Measurements from ENCODE around the gene PRSS12.

Gene PRSS12

DNA sequence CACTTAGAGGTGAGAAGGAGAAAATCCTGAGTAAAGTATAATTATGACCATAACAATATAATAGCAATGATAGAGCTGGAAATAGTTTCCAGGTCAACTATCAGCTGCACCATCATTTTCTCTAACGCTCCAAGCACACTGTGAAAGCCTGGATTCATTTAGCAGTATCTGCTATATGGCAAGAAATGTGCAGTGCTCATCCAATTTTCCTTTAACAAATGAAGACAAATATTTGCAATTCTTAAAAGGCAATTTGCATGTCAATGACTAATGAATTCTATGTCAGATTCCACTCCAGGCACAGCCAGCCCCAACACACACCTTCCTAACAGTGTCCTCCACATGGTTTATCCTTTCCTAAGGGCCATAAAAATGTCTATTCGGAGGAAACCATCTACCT, 12.7 kb downstream of the PRSS12 start:
- Histone ChIP-seq H3K9me3 (ENCODE audit: control insufficient read depth, insufficient read depth, low read length) (no peaks in the 10 kb centered on the region), H3K27me3 (ENCODE audit: control insufficient read depth, insufficient read depth, low read length) (no peaks in the 10 kb centered on the region), H3K4me3 (ENCODE audit: low read length) (no peak overlapping the region), H3K36me3 (ENCODE audit: control insufficient read depth, insufficient read depth, low read length) (no peaks in the 10 kb centered on the region), H3K4me1 (ENCODE audit: control insufficient read depth, insufficient read depth, low read length) (no peaks in the 10 kb centered on the region), H3K27ac (ENCODE audit: low read length) (no peak overlapping the region)
- no CpG with 5 or more reads among the region's 2 CpGs for WGBS (ENCODE audit: insufficient coverage, insufficient read length)
- no peak for DNase-seq (ENCODE audit: low read depth, low spot score)

DNA sequence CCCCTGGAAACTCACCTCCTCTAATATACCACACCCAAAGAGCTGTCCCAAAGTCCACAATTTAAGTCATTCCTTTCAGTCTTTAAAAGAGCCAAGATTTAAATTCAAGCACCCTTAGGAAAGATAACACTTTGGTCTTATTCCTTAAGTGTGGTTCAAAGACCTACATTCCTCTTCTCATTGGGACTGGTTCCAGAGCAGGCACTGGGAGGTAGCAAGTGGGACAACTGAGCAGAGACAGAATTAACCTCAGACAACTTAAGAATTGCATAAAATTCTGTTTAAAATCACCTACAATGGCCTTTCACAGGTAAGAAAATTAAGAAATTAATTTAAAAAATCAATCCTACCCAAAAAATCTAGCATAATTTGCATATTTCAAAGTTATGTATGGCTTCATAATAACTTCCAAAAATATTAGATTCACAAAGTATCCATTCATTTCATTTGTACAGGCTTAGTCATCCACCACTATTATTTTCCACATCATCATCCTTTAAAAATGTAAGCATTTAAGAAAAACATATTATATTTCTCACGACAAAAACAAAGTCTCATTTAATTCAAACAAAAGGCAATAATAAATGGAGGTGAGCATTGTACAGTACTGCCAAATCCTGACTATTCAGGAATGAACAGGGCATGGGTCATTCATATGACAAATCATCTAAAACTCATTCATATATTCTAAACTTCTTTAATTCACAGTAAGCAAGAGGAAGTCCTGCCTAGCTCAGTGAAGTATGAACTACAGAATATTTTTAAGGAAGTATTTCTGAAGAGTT, 13.6 kb downstream of the PRSS12 start:
- no peaks in the 10 kb centered on the region for H3K4me1 ChIP-seq (ENCODE audit: control insufficient read depth, insufficient read depth, low read length)
- H3K9me3 ChIP-seq (ENCODE audit: control insufficient read depth, insufficient read depth, low read length): no peaks in the 10 kb centered on the region
- H3K27me3 ChIP-seq (ENCODE audit: control insufficient read depth, insufficient read depth, low read length): no peaks in the 10 kb centered on the region
- H3K36me3 ChIP-seq (ENCODE audit: control insufficient read depth, insufficient read depth, low read length): no peaks in the 10 kb centered on the region
- H3K4me3 ChIP-seq (ENCODE audit: low read length): no peak overlapping the region
- no peak overlapping the region for H3K27ac ChIP-seq (ENCODE audit: low read length)
- 100% methylated on average over 1 of the region's 1 CpG for WGBS (ENCODE audit: insufficient coverage, insufficient read length)
- DNase-seq (ENCODE audit: low read depth, low spot score): no peak

DNA sequence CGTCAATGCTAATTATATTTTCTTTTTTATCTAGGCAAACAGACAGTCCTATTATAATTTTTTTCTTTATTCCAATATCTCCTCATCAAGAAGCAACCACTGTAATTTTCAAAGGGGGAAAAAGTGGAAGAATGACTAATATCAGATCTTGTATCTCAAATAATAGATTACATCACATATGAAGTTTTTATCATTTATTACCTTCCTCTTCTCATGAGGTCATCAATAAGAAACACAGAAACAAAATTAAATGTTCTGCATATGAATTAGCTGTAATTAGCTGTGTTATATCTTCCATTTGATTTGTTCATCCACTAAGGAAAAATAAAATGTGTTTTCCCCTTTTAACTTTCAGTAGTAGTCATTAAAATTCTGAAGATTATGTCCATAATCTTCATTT, 14.3 kb downstream of the PRSS12 start:
- Histone ChIP-seq H3K36me3 (ENCODE audit: control insufficient read depth, insufficient read depth, low read length) (no peaks in the 10 kb centered on the region), H3K4me3 (ENCODE audit: low read length) (no peak overlapping the region), H3K9me3 (ENCODE audit: control insufficient read depth, insufficient read depth, low read length) (no peaks in the 10 kb centered on the region), H3K4me1 (ENCODE audit: control insufficient read depth, insufficient read depth, low read length) (no peaks in the 10 kb centered on the region), H3K27ac (ENCODE audit: low read length) (no peak overlapping the region), H3K27me3 (ENCODE audit: control insufficient read depth, insufficient read depth, low read length) (no peaks in the 10 kb centered on the region)
- WGBS (ENCODE audit: insufficient coverage, insufficient read length): no CpG with 5 or more reads among the region's 1 CpG
- no peak for DNase-seq (ENCODE audit: low read depth, low spot score)

DNA sequence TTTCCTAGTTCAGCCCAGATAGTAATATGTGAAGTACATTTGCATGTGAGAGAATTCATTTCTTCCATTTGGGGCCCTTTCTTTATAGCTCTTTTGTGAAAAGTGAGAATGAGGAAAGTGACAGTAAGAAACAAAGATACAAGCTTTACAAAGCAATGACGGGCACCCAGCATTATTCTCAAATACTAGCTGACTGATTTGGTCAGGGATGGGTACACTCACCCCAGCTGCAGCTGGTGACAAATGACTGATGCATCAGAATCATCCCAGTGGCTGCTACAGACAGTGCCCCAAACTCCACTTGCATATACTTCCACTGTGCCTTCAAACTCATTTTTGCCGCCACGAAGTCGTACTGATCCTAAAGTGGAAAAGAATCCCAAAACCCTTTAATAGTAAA, 14.8 kb downstream of the PRSS12 start:
- Histone ChIP-seq H3K27ac (ENCODE audit: low read length) (no peak overlapping the region), H3K27me3 (ENCODE audit: control insufficient read depth, insufficient read depth, low read length) (no peaks in the 10 kb centered on the region), H3K4me3 (ENCODE audit: low read length) (no peak overlapping the region), H3K4me1 (ENCODE audit: control insufficient read depth, insufficient read depth, low read length) (no peaks in the 10 kb centered on the region), H3K9me3 (ENCODE audit: control insufficient read depth, insufficient read depth, low read length) (no peaks in the 10 kb centered on the region), H3K36me3 (ENCODE audit: control insufficient read depth, insufficient read depth, low read length) (no peaks in the 10 kb centered on the region)
- no peak for DNase-seq (ENCODE audit: low read depth, low spot score)
- WGBS (ENCODE audit: insufficient coverage, insufficient read length): no CpG with 5 or more reads among the region's 4 CpGs

DNA sequence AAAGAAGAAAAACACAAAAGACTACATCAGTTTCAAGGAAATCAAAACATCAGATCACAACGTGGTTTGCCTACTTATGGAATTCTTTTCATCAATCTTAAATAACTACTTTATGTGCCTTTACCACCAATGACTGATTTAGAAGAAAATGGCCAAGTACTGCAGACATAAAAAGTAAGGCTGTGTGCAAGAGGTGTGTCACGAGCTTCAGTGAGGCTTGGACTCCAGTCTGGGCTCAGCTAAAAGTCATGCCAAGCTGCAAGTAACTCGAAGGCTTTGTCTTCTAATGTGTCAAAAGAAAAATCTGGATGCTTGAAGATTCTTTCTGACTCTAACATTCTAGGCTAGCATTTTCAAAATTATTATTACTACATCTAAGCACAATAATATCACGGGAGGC, 17.0 kb downstream of the PRSS12 start:
- Histone ChIP-seq H3K27ac (ENCODE audit: low read length) (no peak overlapping the region), H3K36me3 (ENCODE audit: control insufficient read depth, insufficient read depth, low read length) (no peaks in the 10 kb centered on the region), H3K4me3 (ENCODE audit: low read length) (no peak overlapping the region), H3K9me3 (ENCODE audit: control insufficient read depth, insufficient read depth, low read length) (no peaks in the 10 kb centered on the region), H3K27me3 (ENCODE audit: control insufficient read depth, insufficient read depth, low read length) (no peaks in the 10 kb centered on the region), H3K4me1 (ENCODE audit: control insufficient read depth, insufficient read depth, low read length) (no peaks in the 10 kb centered on the region)
- no CpG with 5 or more reads among the region's 4 CpGs for WGBS (ENCODE audit: insufficient coverage, insufficient read length)
- DNase-seq (ENCODE audit: low read depth, low spot score): no peak

DNA sequence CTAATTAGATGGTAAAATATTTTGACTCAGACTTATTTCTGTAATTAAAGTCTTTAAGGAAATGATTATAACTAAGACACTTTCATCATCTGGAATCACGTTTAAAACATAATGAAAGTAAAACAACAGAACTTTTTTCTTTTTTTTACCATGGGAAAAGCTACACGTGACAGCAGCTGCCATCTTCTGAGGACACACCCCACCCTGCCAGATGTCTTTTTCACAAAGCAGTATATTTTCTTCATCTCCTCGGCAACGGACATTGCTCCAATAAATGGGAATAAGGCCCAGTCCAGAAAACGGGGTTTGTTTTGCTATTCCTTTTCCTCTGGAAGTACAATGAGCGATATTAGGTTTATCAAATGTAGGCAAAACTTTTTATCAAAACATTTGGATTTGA, 17.5 kb downstream of the PRSS12 start:
- no peak overlapping the region for H3K4me3 ChIP-seq (ENCODE audit: low read length)
- H3K27ac ChIP-seq (ENCODE audit: low read length): no peak overlapping the region
- H3K9me3 ChIP-seq (ENCODE audit: control insufficient read depth, insufficient read depth, low read length): no peaks in the 10 kb centered on the region
- WGBS (ENCODE audit: insufficient coverage, insufficient read length): no CpG with 5 or more reads among the region's 6 CpGs
- H3K4me1 ChIP-seq (ENCODE audit: control insufficient read depth, insufficient read depth, low read length): no peaks in the 10 kb centered on the region
- DNase-seq (ENCODE audit: low read depth, low spot score): no peak
- no peaks in the 10 kb centered on the region for H3K36me3 ChIP-seq (ENCODE audit: control insufficient read depth, insufficient read depth, low read length)
- no peaks in the 10 kb centered on the region for H3K27me3 ChIP-seq (ENCODE audit: control insufficient read depth, insufficient read depth, low read length)

DNA sequence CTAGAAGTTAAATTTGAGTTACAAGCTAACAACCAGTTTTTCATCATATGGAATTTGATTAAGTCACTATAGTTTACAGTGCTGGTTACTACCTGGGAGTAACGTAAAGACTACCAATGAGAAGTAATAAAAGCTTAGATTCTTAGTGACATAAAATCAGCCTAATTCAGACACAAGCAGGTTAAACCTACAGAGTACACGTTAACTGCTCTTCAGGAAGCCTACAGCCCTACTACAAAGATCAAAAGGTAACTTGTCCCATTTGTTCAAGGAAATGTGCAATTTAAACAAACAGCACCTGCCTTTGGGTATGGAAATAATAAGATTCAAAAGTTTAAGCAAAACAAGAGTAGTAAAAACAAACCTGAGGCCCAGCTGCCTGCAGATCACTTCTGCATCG, 21.5 kb downstream of the PRSS12 start:
- Histone ChIP-seq H3K27me3 (ENCODE audit: control insufficient read depth, insufficient read depth, low read length) (no peaks in the 10 kb centered on the region), H3K27ac (ENCODE audit: low read length) (no peak overlapping the region), H3K4me1 (ENCODE audit: control insufficient read depth, insufficient read depth, low read length) (no peaks in the 10 kb centered on the region), H3K4me3 (ENCODE audit: low read length) (no peak overlapping the region), H3K9me3 (ENCODE audit: control insufficient read depth, insufficient read depth, low read length) (no peaks in the 10 kb centered on the region), H3K36me3 (ENCODE audit: control insufficient read depth, insufficient read depth, low read length) (no peaks in the 10 kb centered on the region)
- DNase-seq (ENCODE audit: low read depth, low spot score): no peak
- no CpG with 5 or more reads among the region's 3 CpGs for WGBS (ENCODE audit: insufficient coverage, insufficient read length)

DNA sequence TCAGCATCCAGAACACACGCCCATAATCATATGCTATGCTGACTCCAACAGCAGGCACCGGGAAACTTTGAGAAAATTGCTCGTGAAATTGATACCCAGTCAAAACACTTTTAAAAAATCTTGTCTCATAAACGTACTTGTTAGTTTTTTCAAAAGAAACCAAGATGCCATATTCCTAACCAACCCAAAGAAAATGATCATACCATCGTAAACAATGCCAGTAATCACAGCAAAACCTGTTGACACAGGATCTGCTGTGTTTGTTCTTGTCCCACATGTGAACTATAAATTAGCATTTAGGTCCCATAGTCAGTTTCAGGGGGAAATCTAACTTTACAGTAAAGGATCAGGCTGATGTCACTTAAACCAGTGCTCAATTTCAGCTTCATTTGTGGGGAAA, 23.0 kb downstream of the PRSS12 start:
- H3K27ac ChIP-seq (ENCODE audit: low read length): no peak overlapping the region
- H3K4me1 ChIP-seq (ENCODE audit: control insufficient read depth, insufficient read depth, low read length): no peaks in the 10 kb centered on the region
- no CpG with 5 or more reads among the region's 5 CpGs for WGBS (ENCODE audit: insufficient coverage, insufficient read length)
- DNase-seq (ENCODE audit: low read depth, low spot score): no peak
- no peaks in the 10 kb centered on the region for H3K36me3 ChIP-seq (ENCODE audit: control insufficient read depth, insufficient read depth, low read length)
- no peaks in the 10 kb centered on the region for H3K27me3 ChIP-seq (ENCODE audit: control insufficient read depth, insufficient read depth, low read length)
- no peaks in the 10 kb centered on the region for H3K9me3 ChIP-seq (ENCODE audit: control insufficient read depth, insufficient read depth, low read length)
- H3K4me3 ChIP-seq (ENCODE audit: low read length): no peak overlapping the region

DNA sequence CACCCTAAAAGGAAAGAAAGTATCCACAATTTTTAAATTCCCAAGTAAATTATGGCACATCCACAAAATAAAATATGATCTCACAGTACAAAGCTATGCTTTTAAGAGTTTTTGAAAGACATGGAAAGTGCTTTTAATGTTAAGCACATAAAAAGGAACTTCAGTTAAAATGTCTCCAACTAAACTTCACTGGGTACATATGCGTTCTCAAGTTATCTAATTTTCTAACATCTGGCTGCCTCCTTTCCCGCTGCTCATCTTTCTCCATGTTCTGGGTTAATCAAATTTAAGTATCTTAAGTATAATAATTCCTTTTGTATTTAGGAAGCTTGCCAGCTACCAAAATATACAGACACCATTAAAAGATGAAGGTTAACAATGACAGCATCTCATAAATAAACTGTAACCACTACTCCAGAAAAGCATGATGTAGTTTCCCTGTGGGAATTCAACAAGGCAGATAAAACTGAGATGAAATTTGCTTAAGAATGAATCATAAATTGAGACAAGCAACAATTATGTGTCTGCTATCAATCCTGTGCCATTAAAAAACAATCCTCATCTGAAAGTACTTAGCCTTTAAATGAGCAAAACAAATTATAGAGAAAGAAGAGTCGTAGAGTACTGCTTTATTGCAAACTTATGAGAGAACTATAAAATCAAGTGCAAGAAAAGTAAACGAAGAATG, 25.1 kb downstream of the PRSS12 start:
- Histone ChIP-seq H3K36me3 (ENCODE audit: control insufficient read depth, insufficient read depth, low read length) (no peaks in the 10 kb centered on the region), H3K9me3 (ENCODE audit: control insufficient read depth, insufficient read depth, low read length) (no peaks in the 10 kb centered on the region), H3K27me3 (ENCODE audit: control insufficient read depth, insufficient read depth, low read length) (no peaks in the 10 kb centered on the region), H3K4me3 (ENCODE audit: low read length) (no peak overlapping the region), H3K27ac (ENCODE audit: low read length) (no peak overlapping the region), H3K4me1 (ENCODE audit: control insufficient read depth, insufficient read depth, low read length) (no peaks in the 10 kb centered on the region)
- no CpG with 5 or more reads among the region's 4 CpGs for WGBS (ENCODE audit: insufficient coverage, insufficient read length)
- no peak for DNase-seq (ENCODE audit: low read depth, low spot score)

DNA sequence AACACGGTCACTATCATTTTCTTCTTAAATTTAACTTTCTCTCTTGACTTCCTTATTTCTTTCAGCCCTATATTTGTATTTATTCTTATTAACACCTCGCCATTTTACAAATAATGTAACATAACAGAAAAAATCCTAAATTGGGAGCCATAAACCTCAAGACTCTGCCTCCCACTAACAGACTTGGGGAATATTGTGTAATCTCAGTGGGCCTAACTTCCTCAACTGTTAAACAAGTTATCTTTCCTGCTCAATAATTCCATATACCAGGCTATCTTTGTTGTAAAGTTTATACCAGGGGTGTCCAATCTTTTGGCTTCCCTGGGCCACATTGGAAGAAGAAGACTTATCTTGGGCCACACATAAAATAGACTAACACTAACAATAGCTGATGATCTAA, 26.2 kb downstream of the PRSS12 start:
- no peaks in the 10 kb centered on the region for H3K4me1 ChIP-seq (ENCODE audit: control insufficient read depth, insufficient read depth, low read length)
- H3K27me3 ChIP-seq (ENCODE audit: control insufficient read depth, insufficient read depth, low read length): no peaks in the 10 kb centered on the region
- WGBS (ENCODE audit: insufficient coverage, insufficient read length): 100% methylated on average over 1 of the region's 2 CpGs
- no peaks in the 10 kb centered on the region for H3K36me3 ChIP-seq (ENCODE audit: control insufficient read depth, insufficient read depth, low read length)
- no peaks in the 10 kb centered on the region for H3K9me3 ChIP-seq (ENCODE audit: control insufficient read depth, insufficient read depth, low read length)
- no peak for DNase-seq (ENCODE audit: low read depth, low spot score)
- no peak overlapping the region for H3K4me3 ChIP-seq (ENCODE audit: low read length)
- H3K27ac ChIP-seq (ENCODE audit: low read length): no peak overlapping the region

DNA sequence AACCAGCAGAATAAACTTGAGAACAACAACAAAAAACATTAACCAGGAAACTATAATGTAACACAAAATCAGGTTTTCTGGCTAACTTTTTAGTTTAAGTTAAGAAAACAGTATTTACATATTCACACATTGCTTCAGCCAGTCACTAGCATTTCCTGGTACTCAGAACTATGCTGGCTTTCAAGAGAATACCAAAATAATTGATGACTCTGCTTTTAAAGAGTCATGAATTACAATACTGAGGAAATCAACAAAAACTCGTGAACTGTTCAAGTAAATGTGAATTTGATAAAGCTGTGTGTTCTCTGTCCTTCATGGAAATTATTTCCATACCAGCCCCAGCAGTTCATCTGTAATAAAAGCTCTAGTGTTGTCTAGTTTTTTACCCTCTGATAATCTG, 27.4 kb downstream of the PRSS12 start:
- Histone ChIP-seq H3K36me3 (ENCODE audit: control insufficient read depth, insufficient read depth, low read length) (no peaks in the 10 kb centered on the region), H3K4me1 (ENCODE audit: control insufficient read depth, insufficient read depth, low read length) (no peaks in the 10 kb centered on the region), H3K9me3 (ENCODE audit: control insufficient read depth, insufficient read depth, low read length) (no peaks in the 10 kb centered on the region), H3K4me3 (ENCODE audit: low read length) (no peak overlapping the region), H3K27me3 (ENCODE audit: control insufficient read depth, insufficient read depth, low read length) (no peaks in the 10 kb centered on the region), H3K27ac (ENCODE audit: low read length) (no peak overlapping the region)
- WGBS (ENCODE audit: insufficient coverage, insufficient read length): no CpG with 5 or more reads among the region's 1 CpG
- no peak for DNase-seq (ENCODE audit: low read depth, low spot score)

All from iPS DF 6.9 (cell line).